H1 (cell line): ENCODE data around the gene METTL9. TPM values are rescaled to one million over a fixed set of nuclear protein-coding genes. Genes with fewer than 3 reads are reported as not detected.

Experiments
- CTCF ChIA-PET: fragments of 300-600 bp; sonication (Branson Sonifier 250); formaldehyde crosslinking; loops from one replicate; lab custom pipeline; 2021; ENCODE audit not compliant: partially characterized antibody; lab: Charles Lee
- POLR2A ChIA-PET: fragments of 300-600 bp; sonication (Branson Sonifier 250); formaldehyde crosslinking; loops from one replicate; lab custom pipeline; 2021; ENCODE audit warnings: inconsistent platforms; ENCODE audit not compliant: partially characterized antibody; lab: Charles Lee
- DNase-seq, 2 experiments: peaks; one replicate each; pipeline versions ENCODE4 v3.0.0 to v3.0.0-alpha.2; 2010 to 2022; ENCODE audit warnings: low spot score in 2 of 2, low read depth in 1 of 2, mixed read lengths in 1 of 2
- FAIRE-seq: peaks from 2 replicates; lab custom pipeline; 2011; peaks lifted over from hg19 to GRCh38; lab: Jason Lieb, UNC
- H2AFZ ChIP-seq: 2 replicates; pipeline ENCODE4 v1.8.1; 2012; ENCODE audit warnings: low read length, inconsistent platforms
- H2AK5ac ChIP-seq: 2 replicates; pipeline ENCODE4 v1.6.1; 2013; ENCODE audit warnings: low read depth, low read length
- H2BK120ac ChIP-seq: replicated peaks from 2 replicates; pipeline ENCODE3; 2013; ENCODE audit warnings: low read depth, low read length, inconsistent platforms
- H2BK12ac ChIP-seq: 2 replicates; pipeline ENCODE4 v1.6.1; 2013; ENCODE audit warnings: low read depth, low read length
- H2BK15ac ChIP-seq: 2 replicates; pipeline ENCODE4 v1.6.1; 2013; ENCODE audit warnings: low read length
- H2BK20ac ChIP-seq: 2 replicates; pipeline ENCODE4 v1.6.1; 2013; ENCODE audit warnings: low read length
- H2BK5ac ChIP-seq: 2 replicates; pipeline ENCODE4 v1.6.1; 2013; ENCODE audit warnings: low read depth, low read length
- H3K14ac ChIP-seq: 2 replicates; pipeline ENCODE4 v1.6.1; 2013; ENCODE audit warnings: inconsistent platforms; ENCODE audit not compliant: insufficient read length
- H3K18ac ChIP-seq: 2 replicates; pipeline ENCODE4 v1.6.1; 2013; ENCODE audit warnings: low read length; ENCODE audit errors: extremely low read depth
- H3K23ac ChIP-seq: 2 replicates; pipeline ENCODE4 v1.6.1; 2013; ENCODE audit warnings: inconsistent platforms; ENCODE audit not compliant: insufficient read length
- H3K23me2 ChIP-seq: 2 replicates; pipeline ENCODE4 v1.6.1; 2013; ENCODE audit warnings: low read depth, low read length
- H3K27ac ChIP-seq: 2 replicates; pipeline ENCODE4 v1.6.1; 2011; ENCODE audit warnings: low read depth, low read length, inconsistent platforms
- H3K27me3 ChIP-seq, 4 experiments: replicated peaks in 1 of 4; 1 replicate in 1 of 4; 2 replicates in 3 of 4; pipeline versions ENCODE4 v1.6.1 to v1.8.1; 2011 to 2013; ENCODE audit warnings: low read length in 3 of 4, mild to moderate bottlenecking in 3 of 4, inconsistent platforms in 2 of 4, mixed read lengths in 2 of 4, moderate library complexity in 1 of 4; ENCODE audit not compliant: control insufficient read depth in 3 of 4, insufficient read depth in 3 of 4; ENCODE audit errors: extremely low read depth in 1 of 4
- H3K36me3 ChIP-seq, 4 experiments: 2 replicates each; pipeline versions ENCODE4 v1.6.1 to v1.8.1; 2011 to 2013; ENCODE audit warnings: mild to moderate bottlenecking in 4 of 4, low read length in 3 of 4, moderate library complexity in 2 of 4, control low read depth in 1 of 4, inconsistent platforms in 1 of 4; ENCODE audit not compliant: insufficient read depth in 4 of 4, control insufficient read depth in 2 of 4
- H3K4ac ChIP-seq: replicated peaks from 2 replicates; pipeline ENCODE3; 2013; ENCODE audit warnings: low read length, low read depth, mixed read lengths, inconsistent platforms; ENCODE audit not compliant: insufficient read length
- H3K4me1 ChIP-seq, 4 experiments: replicated peaks in 1 of 4; 1 replicate in 1 of 4; 2 replicates in 3 of 4; pipeline versions ENCODE4 v1.6.1 to v1.8.1; 2011 to 2013; ENCODE audit warnings: low read length in 3 of 4, inconsistent platforms in 2 of 4, mixed read lengths in 1 of 4; ENCODE audit not compliant: insufficient read depth in 4 of 4, control insufficient read depth in 3 of 4
- H3K4me2 ChIP-seq, 2 experiments: 2 replicates each; pipeline versions ENCODE4 v1.6.1 to v1.8.1; 2011 to 2013; ENCODE audit warnings: low read depth in 2 of 2, low read length in 2 of 2, control low read depth in 1 of 2, inconsistent platforms in 1 of 2, mild to moderate bottlenecking in 1 of 2; ENCODE audit not compliant: insufficient read depth in 1 of 2
- H3K4me3 ChIP-seq, 4 experiments: fragments of 200-600, 300-600 bp in 1 of 4; sonication (generic), shearing (Covaris generic), sonication (Bioruptor Twin) in 1 of 4; 2 replicates each; pipeline versions ENCODE4 v1.5.1 to v1.8.1; 2011 to 2016; ENCODE audit warnings: low read length in 4 of 4, low read depth in 3 of 4, control low read depth in 2 of 4, inconsistent platforms in 2 of 4, mild to moderate bottlenecking in 2 of 4, mixed read lengths in 1 of 4, moderate library complexity in 1 of 4; ENCODE audit not compliant: insufficient read depth in 2 of 4; ENCODE audit errors: extremely low read depth in 1 of 4
- H3K56ac ChIP-seq: replicated peaks from 2 replicates; pipeline ENCODE3; 2013; ENCODE audit warnings: low read depth, mild to moderate bottlenecking, mixed read lengths, low read length, inconsistent platforms; ENCODE audit not compliant: insufficient read length
- H3K79me1 ChIP-seq: 2 replicates; pipeline ENCODE4 v1.6.1; 2013; ENCODE audit warnings: low read depth, low read length, control low read depth
- H3K79me2 ChIP-seq, 2 experiments: 2 replicates each; pipeline versions ENCODE4 v1.6.1 to v1.8.1; 2012 to 2013; ENCODE audit warnings: low read length in 2 of 2, mild to moderate bottlenecking in 2 of 2, inconsistent platforms in 1 of 2; ENCODE audit not compliant: insufficient read depth in 2 of 2, control insufficient read depth in 1 of 2
- H3K9ac ChIP-seq, 4 experiments: replicated peaks in 1 of 4; 1 replicate in 1 of 4; 2 replicates in 3 of 4; pipeline versions ENCODE4 v1.6.1 to v1.8.1; 2011 to 2013; ENCODE audit warnings: low read depth in 3 of 4, low read length in 3 of 4, control low read depth in 2 of 4, mild to moderate bottlenecking in 2 of 4, moderate library complexity in 2 of 4, inconsistent platforms in 1 of 4; ENCODE audit errors: extremely low read depth in 1 of 4
- H3K9me3 ChIP-seq, 2 experiments: 2 replicates each; pipeline versions ENCODE4 v1.6.1 to v1.8.1; 2012 to 2013; ENCODE audit warnings: mild to moderate bottlenecking in 2 of 2, moderate library complexity in 2 of 2, control low read depth in 1 of 2, inconsistent platforms in 1 of 2, low read depth in 1 of 2, low read length in 1 of 2, mixed read lengths in 1 of 2; ENCODE audit not compliant: insufficient read depth in 2 of 2
- H4K20me1 ChIP-seq, 2 experiments: replicated peaks in 1 of 2; 2 replicates each; pipeline versions ENCODE3 to v1.8.1; 2011 to 2013; ENCODE audit warnings: inconsistent platforms in 2 of 2, low read length in 2 of 2, mild to moderate bottlenecking in 1 of 2; ENCODE audit not compliant: insufficient read depth in 2 of 2, control insufficient read depth in 1 of 2
- H4K5ac ChIP-seq: 2 replicates; pipeline ENCODE4 v1.6.1; 2013; ENCODE audit warnings: low read length, low read depth, mixed read lengths, inconsistent platforms; ENCODE audit not compliant: insufficient read length
- H4K8ac ChIP-seq: 2 replicates; pipeline ENCODE4 v1.8.0; 2013; ENCODE audit warnings: mild to moderate bottlenecking, moderate library complexity, low read length, inconsistent platforms; ENCODE audit not compliant: insufficient read depth; ENCODE audit errors: extremely low read depth
- H4K91ac ChIP-seq: replicated peaks from 2 replicates; pipeline ENCODE3; 2013; ENCODE audit warnings: low read length, mixed read lengths, inconsistent platforms; ENCODE audit not compliant: insufficient read length
- EGR1 ChIP-seq: IDR thresholded peaks from 2 replicates; pipeline ENCODE4 v1.6.1; 2011; ENCODE audit warnings: low read depth, low read length, borderline replicate concordance
- RFX5 ChIP-seq: IDR thresholded peaks from 2 replicates; pipeline ENCODE4 v1.6.1; 2011; ENCODE audit warnings: low read depth, low read length, improper control_type of control experiment, borderline replicate concordance
- WGBS, 2 experiments: shearing (Covaris generic) in 1 of 2; methylation state at CpG; one replicate each; pipeline versions ENCODE4 v1.1.6 to v1.1.7; 2013 to 2015; ENCODE audit warnings: low lambda C conversion rate in 2 of 2, mixed read lengths in 2 of 2, inconsistent platforms in 1 of 2, low coverage in 1 of 2, missing lambda C conversion rate in 1 of 2; ENCODE audit not compliant: insufficient replicate concordance in 2 of 2, insufficient coverage in 1 of 2, insufficient read length in 1 of 2; ENCODE audit errors: extremely low coverage in 1 of 2, missing lambda C conversion rate in 1 of 2; 5-methylcytosine and 5-hydroxymethylcytosine counted together
- polyA plus RNA-seq, 7 experiments: library from polyadenylated mRNA; depleted of rRNA in 3 of 7; stranded (reverse) in 5 of 7; unstranded in 2 of 7; fragments of >200 nt in 5 of 7; fragments of 200-250 nt in 2 of 7; gene quantifications; 1 replicate in 5 of 7; 2 replicates in 1 of 7; 4 replicates in 1 of 7; pipeline versions ENCODE4 v1.2.1 to v1.2.3, GENCODE V29; 2011 to 2013; ENCODE audit warnings: missing spikeins in 2 of 7, mixed read lengths in 2 of 7
- total RNA-seq: library from RNA; stranded (reverse); fragmentation: NEBNext Ultra II Directional; extraction: Animal tissue kit (Norgen Biotek cat#: 25700); gene quantifications from 2 replicates; pipeline ENCODE4 v1.2.1, GENCODE V29; 2021

METTL9 gene
- total and polyA plus RNA-seq, 2 of the 8 experiments (the other 6 are each of a cell fraction or from before 2014, with no cell fraction given): 45.4 to 112 TPM

DNA sequence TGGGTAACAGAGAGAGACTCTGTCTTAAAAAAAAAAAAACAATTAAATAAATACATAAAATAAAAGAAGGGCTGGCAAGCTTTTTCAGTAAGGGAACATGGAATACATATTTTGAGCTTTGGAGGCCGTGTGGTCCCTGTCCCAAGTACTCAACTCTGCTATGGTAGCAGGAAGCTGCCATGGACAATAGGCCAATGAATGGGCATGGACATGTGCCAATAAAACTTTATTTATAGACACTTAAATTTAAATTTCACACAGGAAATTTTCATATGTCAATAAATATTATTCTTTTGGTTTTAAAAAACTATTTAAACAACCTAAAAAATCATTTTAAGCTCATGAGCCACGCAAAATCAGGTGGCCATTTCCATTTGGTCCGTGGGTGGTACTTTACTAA, 68.2 kb downstream of the METTL9 start:
- H3K18ac ChIP-seq: no peak overlapping the region
- H3K14ac ChIP-seq: no peak overlapping the region
- H2AFZ ChIP-seq: no peak overlapping the region
- no peak overlapping the region for H4K5ac ChIP-seq
- no peaks in the 10 kb centered on the region for H4K20me1 ChIP-seq
- no peak overlapping the region for H4K91ac ChIP-seq
- H3K36me3 ChIP-seq: no peaks in the 10 kb centered on the region
- no peak overlapping the region for H3K56ac ChIP-seq
- no peaks in the 10 kb centered on the region; the same call in 1 of the 2 replicates for H3K23me2 ChIP-seq
- no peak overlapping the region for H3K27ac ChIP-seq
- 91% methylated on average over 3 of the region's 3 CpGs; no CpG with 5 or more reads in 1 of the 2 experiments for WGBS, 2 experiments
- no peaks in the 10 kb centered on the region for H3K27me3 ChIP-seq
- H2BK12ac ChIP-seq: no peak overlapping the region
- H2BK20ac ChIP-seq: no peak overlapping the region
- H4K8ac ChIP-seq: no peak overlapping the region
- H3K4me1 ChIP-seq: peaks cover 0 to 9% (median 2%) of the 10 kb centered on the region in 4 experiments; a peak in 4 of 7 replicates
- no peak overlapping the region for H2BK15ac ChIP-seq
- H3K9me3 ChIP-seq: no peaks in the 10 kb centered on the region
- no peak overlapping the region for H3K23ac ChIP-seq
- CTCF ChIA-PET: interaction anchor here (0.8 to 1.2 kb wide), 2 partner anchors 10 to 17 kb away, joined by 3 to 6 read pairs; no protein-coding TSS in a partner anchor
- no peak overlapping the region for H3K4me3 ChIP-seq
- no peak for FAIRE-seq
- H3K79me2 ChIP-seq: no peaks in the 10 kb centered on the region
- H3K4me2 ChIP-seq: no peak overlapping the region
- no peak overlapping the region for H2BK5ac ChIP-seq
- no peak overlapping the region for H2AK5ac ChIP-seq
- H3K9ac ChIP-seq: no peak overlapping the region
- no peaks in the 10 kb centered on the region for H3K79me1 ChIP-seq
- no peak overlapping the region for H3K4ac ChIP-seq
- DNase-seq: no peak
- H2BK120ac ChIP-seq: no peak overlapping the region
- POLR2A ChIA-PET: no interaction called here
- TF ChIP-seq RFX5: no peak
- no peak for TF ChIP-seq EGR1
